IMR-90 (cell line): ENCODE results near the gene AKAP3. TPM values are rescaled to one million over a fixed set of nuclear protein-coding genes. Genes with fewer than 3 reads are reported as not detected.

Source experiments
- ATAC-seq: fragments of 200-7000 bp; cut with Tn5 transposase; 2 replicates; pipeline ENCODE4 v1.9.1; 2020; ENCODE audit warnings: low read depth, mild to moderate bottlenecking, moderate library complexity
- BruUV-seq: library from RNA; stranded (reverse); fragments of 400-500 nt; replicated peaks from 2 replicates; lab custom pipeline; 2021; lab: Mats Ljungman, UMichigan
- CTCF ChIA-PET: fragments of 300-600 bp; formaldehyde crosslinking; extraction: SDS; loops from one replicate; lab custom pipeline; 2021; ENCODE audit warnings: antibody characterized with exemption; lab: Yijun Ruan, JAX
- POLR2A ChIA-PET: fragments of 300-600 bp; sonication (Branson Sonifier 250); formaldehyde crosslinking; loops from one replicate; lab custom pipeline; 2022; ENCODE audit warnings: antibody characterized with exemption; ENCODE audit not compliant: unreplicated experiment; lab: Charles Lee
- DNase-seq: peaks from one replicate; pipeline ENCODE4 v3.0.0; 2013
- H2AFZ ChIP-seq: replicated peaks from 2 replicates; pipeline ENCODE3; 2013; ENCODE audit warnings: low read length, mild to moderate bottlenecking; ENCODE audit not compliant: poor library complexity
- H2AK5ac ChIP-seq: 2 replicates; pipeline ENCODE4 v1.6.1; 2013; ENCODE audit warnings: low read depth, low read length, inconsistent platforms
- H2AK9ac ChIP-seq: replicated peaks from 2 replicates; pipeline ENCODE3; 2013; ENCODE audit warnings: mild to moderate bottlenecking, low read depth, low read length, moderate library complexity; ENCODE audit not compliant: poor library complexity
- H2BK120ac ChIP-seq: 2 replicates; pipeline ENCODE4 v1.6.1; 2013; ENCODE audit warnings: low read depth, low read length, inconsistent platforms
- H2BK15ac ChIP-seq: 3 replicates; pipeline ENCODE4 v1.6.1; 2013; ENCODE audit warnings: low read depth, low read length, inconsistent platforms
- H2BK20ac ChIP-seq: 2 replicates; pipeline ENCODE4 v1.6.1; 2013; ENCODE audit warnings: low read depth, mild to moderate bottlenecking, inconsistent platforms, low read length, moderate library complexity
- H2BK5ac ChIP-seq: 2 replicates; pipeline ENCODE4 v1.6.1; 2013; ENCODE audit warnings: mild to moderate bottlenecking, low read depth, low read length, inconsistent platforms; ENCODE audit not compliant: poor library complexity, severe bottlenecking
- H3K14ac ChIP-seq: replicated peaks from 2 replicates; pipeline ENCODE4 v1.6.1; 2013; ENCODE audit warnings: low read depth, low read length, inconsistent platforms
- H3K18ac ChIP-seq: 2 replicates; pipeline ENCODE4 v1.6.1; 2013; ENCODE audit warnings: low read depth, low read length, control low read depth
- H3K23ac ChIP-seq: 2 replicates; pipeline ENCODE4 v1.6.1; 2013; ENCODE audit warnings: low read depth, low read length, inconsistent platforms
- H3K27ac ChIP-seq: 2 replicates; pipeline ENCODE4 v1.5.1; 2013; ENCODE audit warnings: mild to moderate bottlenecking, control low read depth, low read length; ENCODE audit not compliant: insufficient read depth
- H3K27me3 ChIP-seq: 2 replicates; pipeline ENCODE4 v1.6.1; 2013; ENCODE audit warnings: low read length; ENCODE audit not compliant: control insufficient read depth, insufficient read depth
- H3K36me3 ChIP-seq: 2 replicates; pipeline ENCODE4 v1.6.1; 2013; ENCODE audit warnings: low read length, mixed read lengths; ENCODE audit not compliant: control insufficient read depth, insufficient read depth
- H3K4ac ChIP-seq: 2 replicates; pipeline ENCODE4 v1.6.1; 2013; ENCODE audit warnings: low read depth, low read length, inconsistent platforms
- H3K4me1 ChIP-seq: 2 replicates; pipeline ENCODE4 v1.6.1; 2013; ENCODE audit warnings: low read length, mixed read lengths; ENCODE audit not compliant: control insufficient read depth, insufficient read depth
- H3K4me2 ChIP-seq: 2 replicates; pipeline ENCODE4 v1.6.1; 2013; ENCODE audit warnings: low read depth, mild to moderate bottlenecking, control low read depth, low read length, moderate library complexity
- H3K4me3 ChIP-seq: 2 replicates; pipeline ENCODE4 v1.5.1; 2013; ENCODE audit warnings: low read depth, mild to moderate bottlenecking, control low read depth, low read length, moderate library complexity; ENCODE audit not compliant: insufficient read depth
- H3K56ac ChIP-seq: 2 replicates; pipeline ENCODE4 v1.6.1; 2013; ENCODE audit warnings: low read length, inconsistent platforms; ENCODE audit not compliant: insufficient read depth; ENCODE audit errors: extremely low read depth
- H3K79me1 ChIP-seq, 2 experiments: 2 replicates each; pipeline ENCODE4 v1.6.1; 2013; ENCODE audit warnings: low read length in 2 of 2, inconsistent platforms in 1 of 2, low read depth in 1 of 2
- H3K9ac ChIP-seq: 2 replicates; pipeline ENCODE4 v1.6.1; 2013; ENCODE audit warnings: low read depth, low read length, control low read depth
- H3K9me1 ChIP-seq: 2 replicates; pipeline ENCODE4 v1.6.1; 2013; ENCODE audit warnings: low read length, inconsistent platforms; ENCODE audit not compliant: insufficient read depth
- H3K9me3 ChIP-seq: 2 replicates; pipeline ENCODE4 v1.6.1; 2013; ENCODE audit warnings: low read length; ENCODE audit not compliant: control insufficient read depth, insufficient read depth
- H4K20me1 ChIP-seq: 2 replicates; pipeline ENCODE4 v1.6.1; 2013; ENCODE audit warnings: low read length, inconsistent platforms; ENCODE audit not compliant: insufficient read depth
- H4K5ac ChIP-seq: 2 replicates; pipeline ENCODE4 v1.6.1; 2013; ENCODE audit warnings: mild to moderate bottlenecking, low read depth, low read length, control low read depth
- H4K8ac ChIP-seq, 2 experiments: 2 replicates each; pipeline ENCODE4 v1.6.1; 2013; ENCODE audit warnings: low read depth in 2 of 2, low read length in 2 of 2, control low read depth in 1 of 2, inconsistent platforms in 1 of 2
- H4K91ac ChIP-seq: 2 replicates; pipeline ENCODE4 v1.6.1; 2013; ENCODE audit warnings: low read depth, low read length, inconsistent platforms; ENCODE audit not compliant: insufficient read depth
- CEBPB ChIP-seq: IDR thresholded peaks from 2 replicates; pipeline ENCODE4 v1.6.1; 2012; ENCODE audit warnings: low read depth, low read length, improper control_type of control experiment
- FOS ChIP-seq: fragments of 150-350 bp; IDR thresholded peaks from 2 replicates; pipeline ENCODE4 v1.6.1; 2016; ENCODE audit warnings: low read depth, low read length
- POLR2A ChIP-seq: IDR thresholded peaks from 2 replicates; pipeline ENCODE4 v1.6.1; 2012; ENCODE audit warnings: mild to moderate bottlenecking, low read depth, low read length
- RFX5 ChIP-seq: IDR thresholded peaks from 2 replicates; pipeline ENCODE4 v1.8.0; 2012; ENCODE audit warnings: low read depth, mild to moderate bottlenecking, low read length, moderate library complexity
- WGBS, 2 experiments: methylation state at CpG; one replicate each; pipeline versions ENCODE4 v1.1.5 to v1.1.7; 2013; ENCODE audit warnings: missing lambda C conversion rate in 2 of 2; ENCODE audit not compliant: insufficient read length in 1 of 2; ENCODE audit errors: extremely low coverage in 2 of 2; 5-methylcytosine and 5-hydroxymethylcytosine counted together
- dilution Hi-C: fragments of 300-500 bp; cut with HindIII; formaldehyde crosslinking; loops from one replicate; pipeline ENCODE4 v1.14.3; 2018; ENCODE audit warnings: low sequenced_read_pairs; ENCODE audit not compliant: unreplicated experiment
- in situ Hi-C: fragments of 300-500 bp; cut with MboI; formaldehyde crosslinking; loops from 3 replicates; pipeline ENCODE4 v1.14.3; 2019; ENCODE audit warnings: low sequenced_read_pairs, inconsistent platforms, mixed read lengths
- intact Hi-C: fragments of 100-400 bp; cut with micrococcal nuclease; formaldehyde crosslinking; loops from 2 replicates; pipeline ENCODE4 v1.10.0; 2022
- polyA plus RNA-seq, 3 experiments: library from polyadenylated mRNA; depleted of rRNA; stranded (reverse); fragments of >200 nt; gene quantifications; 2 replicates each; pipeline ENCODE4 v1.2.3, GENCODE V29; 2012; ENCODE audit warnings: low replicate concordance in 1 of 3
- total RNA-seq: library from RNA; depleted of rRNA; stranded (reverse); fragments of >200 nt; gene quantifications from 2 replicates; pipeline ENCODE4 v1.2.3, GENCODE V29; 2012
- TF ChIP-seq, protein P1 (sequence below): fragments of 150-350 bp; IDR thresholded peaks from 2 replicates; pipeline ENCODE4 v1.6.1; 2016; ENCODE audit warnings: low read depth, mild to moderate bottlenecking, low read length, moderate library complexity, borderline replicate concordance
- TF ChIP-seq, protein P2 (sequence below): fragments of 150-350 bp; IDR thresholded peaks from 2 replicates; pipeline ENCODE4 v1.6.1; 2017; ENCODE audit warnings: mild to moderate bottlenecking, antibody characterized with exemption, low read length, low read depth

The AKAP3 gene
- total and polyA plus RNA-seq, 2 of the 4 experiments (the other 2 are of a cell fraction): 0.54 to 0.55 TPM

DNA sequence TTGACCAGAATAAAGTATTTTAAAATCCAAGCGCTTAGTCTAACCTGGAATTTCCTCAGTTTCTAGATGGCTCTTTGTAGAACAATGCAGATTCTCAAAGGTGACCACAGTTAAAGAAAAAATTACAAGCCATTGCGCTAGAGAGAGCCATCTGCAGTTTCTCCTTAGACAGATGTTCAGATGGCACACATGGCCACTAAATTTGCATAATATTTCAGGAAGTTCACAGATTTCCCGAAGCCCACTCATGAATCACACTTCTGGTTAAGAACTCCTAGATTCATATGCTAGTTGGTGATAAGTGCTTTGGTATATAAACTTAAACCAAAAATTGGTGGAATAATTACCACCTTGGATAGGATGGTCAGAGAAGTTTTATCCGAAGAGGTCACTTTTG, 749 bp downstream of the AKAP3 start:
- H3K9me3 ChIP-seq: no peaks in the 10 kb centered on the region
- H4K20me1 ChIP-seq: no peaks in the 10 kb centered on the region
- H3K27me3 ChIP-seq: no peaks in the 10 kb centered on the region
- TF ChIP-seq FOS: no peak
- TF ChIP-seq, protein P1, sequence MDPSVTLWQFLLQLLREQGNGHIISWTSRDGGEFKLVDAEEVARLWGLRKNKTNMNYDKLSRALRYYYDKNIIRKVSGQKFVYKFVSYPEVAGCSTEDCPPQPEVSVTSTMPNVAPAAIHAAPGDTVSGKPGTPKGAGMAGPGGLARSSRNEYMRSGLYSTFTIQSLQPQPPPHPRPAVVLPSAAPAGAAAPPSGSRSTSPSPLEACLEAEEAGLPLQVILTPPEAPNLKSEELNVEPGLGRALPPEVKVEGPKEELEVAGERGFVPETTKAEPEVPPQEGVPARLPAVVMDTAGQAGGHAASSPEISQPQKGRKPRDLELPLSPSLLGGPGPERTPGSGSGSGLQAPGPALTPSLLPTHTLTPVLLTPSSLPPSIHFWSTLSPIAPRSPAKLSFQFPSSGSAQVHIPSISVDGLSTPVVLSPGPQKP: no peak
- TF ChIP-seq, protein P2, sequence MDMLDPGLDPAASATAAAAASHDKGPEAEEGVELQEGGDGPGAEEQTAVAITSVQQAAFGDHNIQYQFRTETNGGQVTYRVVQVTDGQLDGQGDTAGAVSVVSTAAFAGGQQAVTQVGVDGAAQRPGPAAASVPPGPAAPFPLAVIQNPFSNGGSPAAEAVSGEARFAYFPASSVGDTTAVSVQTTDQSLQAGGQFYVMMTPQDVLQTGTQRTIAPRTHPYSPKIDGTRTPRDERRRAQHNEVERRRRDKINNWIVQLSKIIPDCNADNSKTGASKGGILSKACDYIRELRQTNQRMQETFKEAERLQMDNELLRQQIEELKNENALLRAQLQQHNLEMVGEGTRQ: no peak
- no peak for TF ChIP-seq RFX5
- TF ChIP-seq CEBPB: no peak
- no peak for TF ChIP-seq POLR2A
- dilution Hi-C loops (no loop called here), in situ Hi-C loops (no loop called here), intact Hi-C loops (loop anchor here (2.0 to 5.0 kb wide), 2 partner anchors 43 to 111 kb away; partner anchors contain the start of gene RAD51AP1)
- H3K4me3 ChIP-seq: peak overlapping the region; percentile 93
- no peaks in the 10 kb centered on the region for H3K9me1 ChIP-seq
- H3K79me1 ChIP-seq: peaks cover 5 to 28% of the 10 kb centered on the region in 2 experiments; a peak in 2 of 4 replicates
- DNase-seq (no peak), ATAC-seq (no peak)
- H2AK9ac ChIP-seq: peak overlapping the region; percentile 88
- peak overlapping the region; percentile 91; the same call in 1 of the 2 replicates for H3K23ac ChIP-seq
- no peak overlapping the region for H2BK15ac ChIP-seq
- H3K56ac ChIP-seq: peak overlapping the region; percentile 98; the same call in 1 of the 2 replicates
- 33% methylated on average over 1 of the region's 4 CpGs; no CpG with 5 or more reads in 1 of the 2 experiments for WGBS, 2 experiments
- H4K91ac ChIP-seq: no peak overlapping the region; the same call in 1 of the 2 replicates
- peak overlapping the region; percentile 29; the same call in 1 of the 2 replicates for H3K14ac ChIP-seq
- H2BK20ac ChIP-seq: no peak overlapping the region
- peak overlapping the region; percentile 91 for H3K9ac ChIP-seq
- peak overlapping the region; percentile 99 for H3K4me2 ChIP-seq
- H3K27ac ChIP-seq: peak overlapping the region; percentile 80
- ChIA-PET POLR2A (no interaction called here), CTCF (no interaction called here)
- H2BK5ac ChIP-seq: no peak overlapping the region
- H2BK120ac ChIP-seq: no peak overlapping the region
- no peaks in the 10 kb centered on the region for H3K36me3 ChIP-seq
- H4K8ac ChIP-seq: peak overlapping the region; percentile 83 to 94
- no peaks in the 10 kb centered on the region for H3K4me1 ChIP-seq
- peak overlapping the region; percentile 95 for H4K5ac ChIP-seq
- no peak overlapping the region for H3K18ac ChIP-seq
- H3K4ac ChIP-seq: peak overlapping the region; percentile 88
- BruUV-seq: no TSS peak
- H2AK5ac ChIP-seq: no peak overlapping the region
- H2AFZ ChIP-seq: peak overlapping the region; percentile 95
